ENCODE results near the gene SCG2.

The SCG2 gene, protein sequence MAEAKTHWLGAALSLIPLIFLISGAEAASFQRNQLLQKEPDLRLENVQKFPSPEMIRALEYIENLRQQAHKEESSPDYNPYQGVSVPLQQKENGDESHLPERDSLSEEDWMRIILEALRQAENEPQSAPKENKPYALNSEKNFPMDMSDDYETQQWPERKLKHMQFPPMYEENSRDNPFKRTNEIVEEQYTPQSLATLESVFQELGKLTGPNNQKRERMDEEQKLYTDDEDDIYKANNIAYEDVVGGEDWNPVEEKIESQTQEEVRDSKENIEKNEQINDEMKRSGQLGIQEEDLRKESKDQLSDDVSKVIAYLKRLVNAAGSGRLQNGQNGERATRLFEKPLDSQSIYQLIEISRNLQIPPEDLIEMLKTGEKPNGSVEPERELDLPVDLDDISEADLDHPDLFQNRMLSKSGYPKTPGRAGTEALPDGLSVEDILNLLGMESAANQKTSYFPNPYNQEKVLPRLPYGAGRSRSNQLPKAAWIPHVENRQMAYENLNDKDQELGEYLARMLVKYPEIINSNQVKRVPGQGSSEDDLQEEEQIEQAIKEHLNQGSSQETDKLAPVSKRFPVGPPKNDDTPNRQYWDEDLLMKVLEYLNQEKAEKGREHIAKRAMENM

DNA sequence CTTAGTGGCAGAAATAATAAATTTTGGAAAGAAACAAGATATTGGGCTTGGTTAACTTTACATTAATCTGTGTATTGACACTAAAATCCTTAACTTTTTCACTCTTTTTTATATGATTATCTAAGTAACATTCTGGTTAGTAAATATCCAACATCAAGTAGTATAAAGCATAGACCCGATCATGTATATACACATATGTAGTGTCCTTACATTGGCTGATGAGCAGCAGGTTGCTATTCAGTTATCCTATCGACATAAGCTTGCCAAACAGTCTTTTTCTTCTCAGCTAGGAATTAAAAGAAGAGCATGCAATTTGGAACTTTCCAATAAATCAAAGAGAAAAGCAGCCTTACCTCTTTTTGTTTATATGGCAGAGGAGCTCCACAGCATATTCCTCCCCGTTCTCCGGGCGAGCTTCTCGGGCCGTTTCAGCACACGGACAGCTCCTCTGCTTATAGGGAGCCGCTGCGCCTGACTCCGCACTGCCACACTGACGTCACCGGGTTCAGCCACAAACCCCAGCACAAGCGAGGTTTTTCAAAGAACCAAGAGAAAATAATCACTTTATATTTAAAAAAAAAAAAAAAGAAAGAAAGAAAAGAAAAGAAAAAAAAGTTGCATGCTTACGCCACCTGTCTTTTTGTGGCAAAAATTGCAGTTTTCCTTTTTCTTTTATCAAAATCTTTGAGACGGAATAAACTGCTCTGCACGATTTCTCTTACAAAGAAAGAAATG is at the start of gene SCG2:
TSS of gene SCG2 (minus strand) at position 430 of the 735 bp plus-strand sequence. CDS start 3,079 bp downstream, outside the sequence.
- H3K27ac ChIP-seq = no peak within 1 kb of the TSS
- H3K27me3 ChIP-seq = no peaks in the 10 kb centered on the region
- H3K9ac ChIP-seq = peak within 1 kb of the TSS in 1 of 11 experiments; percentile 29; a peak in 1 of 22 replicates
- no peaks in the 10 kb centered on the region for H3K9me3 ChIP-seq (replicated peaks in 1 of 11)
- TF ChIP-seq Cebpa-rat (IDR thresholded peaks at IDR 0.05) = no peak
- peak within 1 kb of the TSS in 3 of 10 experiments; percentile 26 to 38 (median 36); a peak in 4 of 20 replicates for H3K4me3 ChIP-seq
- H3K4me2 ChIP-seq = peak within 1 kb of the TSS in 10 of 11 experiments; percentile 24 to 72 (median 52); a peak in 17 of 22 replicates
- H3K4me1 ChIP-seq = peaks cover 0 to 7% (median 0%) of the 10 kb centered on the region in 10 experiments; a peak in 2 of 20 replicates
- no peaks in the 10 kb centered on the region for H3K36me3 ChIP-seq
- no peaks in the 10 kb centered on the region for H4K20me1 ChIP-seq

DNA sequence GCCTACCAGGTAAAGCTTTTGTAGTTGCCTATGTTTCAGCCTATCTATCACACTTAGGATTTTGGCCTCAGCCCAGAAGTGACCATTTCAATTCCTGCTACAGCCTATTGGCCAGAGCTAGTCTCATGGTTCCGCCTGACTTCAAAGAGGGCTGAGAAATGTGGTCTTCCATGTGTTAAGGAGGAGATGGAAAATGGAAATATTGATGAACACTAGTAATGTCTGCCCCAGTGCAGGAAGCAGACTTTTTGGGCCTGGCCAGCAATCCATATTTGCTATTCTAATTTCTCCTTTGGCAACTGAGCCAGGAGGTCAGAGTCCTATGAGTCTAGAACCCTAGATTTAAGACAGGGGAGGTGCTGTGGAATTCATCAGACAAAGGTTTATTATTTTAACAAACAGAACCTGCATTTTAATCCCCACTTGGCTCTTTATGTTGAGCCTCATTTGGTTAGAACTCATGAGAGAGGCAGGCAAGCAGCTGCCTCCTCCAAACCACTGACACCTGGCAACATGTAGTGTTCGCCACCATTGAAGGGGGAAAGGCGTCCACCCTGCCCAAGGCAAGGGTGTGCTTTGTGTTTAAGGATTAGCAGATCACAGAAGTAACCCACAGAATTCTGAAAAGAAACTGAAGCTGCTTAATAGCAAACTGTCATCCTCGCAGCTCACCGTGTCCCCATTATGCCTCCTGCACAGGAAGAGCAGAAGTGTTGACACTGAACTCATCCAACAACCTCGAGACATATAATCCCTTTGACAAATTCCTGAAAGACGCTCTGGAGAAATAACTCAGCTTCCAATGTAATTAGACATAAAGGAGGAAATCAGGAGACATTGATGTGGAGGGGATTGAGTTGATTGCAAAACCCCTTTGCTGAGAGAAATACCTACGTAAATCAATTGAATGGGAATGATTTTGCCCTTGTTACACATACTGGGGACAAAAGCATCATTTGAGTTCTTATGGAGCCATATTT is 47.7 kb upstream of the SCG2 start:
- Histone ChIP-seq H3K27me3 (no peaks in the 10 kb centered on the region), H3K4me1 (peaks cover 0 to 28% (median 0%) of the 10 kb centered on the region in 10 experiments; a peak in 5 of 20 replicates), H3K9me3 (replicated peaks in 1 of 11) (peaks cover 0 to 6% (median 0%) of the 10 kb centered on the region in 11 experiments; a peak in 1 of 22 replicates), H3K4me3 (no peak overlapping the region), H3K27ac (no peak overlapping the region), H3K9ac (no peak overlapping the region), H3K4me2 (no peak overlapping the region), H4K20me1 (no peaks in the 10 kb centered on the region), H3K36me3 (no peaks in the 10 kb centered on the region)
- TF ChIP-seq Cebpa-rat (IDR thresholded peaks at IDR 0.05) = no peak

DNA sequence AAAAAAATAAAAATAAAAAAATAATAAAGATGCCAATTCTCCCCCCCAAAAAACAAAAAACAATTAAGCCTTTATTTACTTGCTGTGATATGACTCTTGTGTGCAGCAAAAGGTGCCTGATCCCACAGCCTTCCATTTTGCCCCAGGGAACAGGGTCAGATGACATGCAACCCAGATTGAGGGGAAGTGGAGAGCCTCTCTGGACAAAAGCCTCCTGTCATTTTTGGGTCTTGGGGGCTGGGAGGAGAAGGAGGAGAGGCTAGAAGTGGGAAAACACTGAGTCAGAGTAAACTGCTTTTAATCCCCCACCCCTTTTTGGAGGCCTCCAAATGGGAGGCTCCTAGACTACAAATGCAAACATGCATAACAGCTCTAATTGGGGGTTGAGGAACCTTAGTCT is 46.6 kb upstream of the SCG2 start:
- Histone ChIP-seq H3K27me3 (no peaks in the 10 kb centered on the region), H3K4me1 (peaks cover 0 to 34% (median 0%) of the 10 kb centered on the region in 10 experiments; a peak in 5 of 20 replicates), H3K27ac (no peak overlapping the region), H3K36me3 (no peaks in the 10 kb centered on the region), H3K4me2 (no peak overlapping the region), H4K20me1 (no peaks in the 10 kb centered on the region), H3K4me3 (no peak overlapping the region), H3K9me3 (replicated peaks in 1 of 11) (peaks cover 0 to 6% (median 0%) of the 10 kb centered on the region in 11 experiments; a peak in 1 of 22 replicates), H3K9ac (no peak overlapping the region)
- no peak for TF ChIP-seq Cebpa-rat (IDR thresholded peaks at IDR 0.05)

DNA sequence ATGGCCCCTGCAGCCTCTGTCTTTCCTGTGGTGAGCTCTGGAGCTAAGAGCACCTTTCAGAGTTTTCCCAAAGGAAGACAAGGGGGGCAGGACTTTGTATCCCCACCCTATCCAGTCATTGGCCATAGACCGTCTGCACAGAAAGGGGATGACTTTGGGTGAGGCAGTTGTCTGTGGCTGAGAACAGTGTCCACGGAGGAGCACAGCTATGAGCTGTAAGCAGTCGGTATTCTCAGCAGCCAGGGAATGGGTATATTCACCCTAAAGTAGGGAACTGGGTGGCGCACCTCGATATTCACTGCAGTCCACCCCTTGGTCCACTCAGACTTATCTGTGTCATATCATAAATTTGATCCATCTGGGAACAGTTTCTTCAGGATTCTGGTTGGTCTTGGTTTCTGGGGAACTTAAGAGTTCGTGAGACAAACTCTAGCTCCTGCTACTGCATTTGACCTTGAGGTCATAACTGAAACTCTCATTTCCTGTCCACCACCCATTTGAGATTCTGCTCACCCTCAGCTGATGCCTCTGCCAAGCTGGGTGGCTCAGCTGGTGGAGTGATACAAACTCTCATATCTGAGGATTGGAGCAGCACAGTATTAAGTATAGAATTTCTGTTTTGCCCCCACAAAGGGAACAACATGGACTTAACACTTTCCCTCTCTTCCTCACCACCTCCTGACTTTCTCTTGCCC is 45.2 kb upstream of the SCG2 start:
- Histone ChIP-seq H3K4me3 (no peak overlapping the region), H3K27me3 (no peaks in the 10 kb centered on the region), H3K9ac (no peak overlapping the region), H3K4me1 (peaks cover 0 to 47% (median 0%) of the 10 kb centered on the region in 10 experiments; a peak in 5 of 20 replicates), H3K9me3 (replicated peaks in 1 of 11) (peaks cover 0 to 6% (median 0%) of the 10 kb centered on the region in 11 experiments; a peak in 1 of 22 replicates), H3K36me3 (no peaks in the 10 kb centered on the region), H3K4me2 (peak overlapping the region in 3 of 11 experiments; percentile 33 to 65 (median 44); a peak in 5 of 22 replicates), H4K20me1 (no peaks in the 10 kb centered on the region), H3K27ac (no peak overlapping the region)
- no peak for TF ChIP-seq Cebpa-rat (IDR thresholded peaks at IDR 0.05)

DNA sequence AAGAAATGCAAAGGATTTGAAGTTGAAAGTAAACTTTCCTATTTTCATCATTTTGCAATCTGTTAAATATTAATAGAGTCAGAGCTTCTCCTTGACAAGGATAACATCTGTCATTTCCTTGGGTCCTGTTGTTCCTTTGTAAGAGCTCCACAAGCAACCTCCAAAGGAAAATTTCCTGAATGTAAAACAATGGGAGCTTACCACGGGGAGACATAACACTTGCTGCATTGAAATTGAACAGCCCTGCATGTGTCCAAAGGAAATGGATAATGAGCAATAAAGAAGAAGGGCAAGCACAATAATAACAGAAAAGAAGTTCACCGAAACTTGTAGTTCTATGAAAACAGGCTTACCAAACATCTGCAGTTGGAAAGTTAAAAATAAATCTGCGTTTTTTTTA is 42.0 kb upstream of the SCG2 start:
- no peak overlapping the region for H3K27ac ChIP-seq
- H3K4me3 ChIP-seq = no peak overlapping the region
- no peaks in the 10 kb centered on the region for H3K27me3 ChIP-seq
- H3K4me1 ChIP-seq = peaks cover 0 to 57% (median 0%) of the 10 kb centered on the region in 10 experiments; a peak in 5 of 20 replicates
- no peaks in the 10 kb centered on the region for H4K20me1 ChIP-seq
- peaks cover 6 to 21% (median 11%) of the 10 kb centered on the region in 11 experiments; a peak in 17 of 22 replicates for H3K9me3 ChIP-seq (replicated peaks in 1 of 11)
- no peak overlapping the region for H3K9ac ChIP-seq
- H3K36me3 ChIP-seq = no peaks in the 10 kb centered on the region
- no peak overlapping the region for H3K4me2 ChIP-seq
- no peak for TF ChIP-seq Cebpa-rat (IDR thresholded peaks at IDR 0.05)

DNA sequence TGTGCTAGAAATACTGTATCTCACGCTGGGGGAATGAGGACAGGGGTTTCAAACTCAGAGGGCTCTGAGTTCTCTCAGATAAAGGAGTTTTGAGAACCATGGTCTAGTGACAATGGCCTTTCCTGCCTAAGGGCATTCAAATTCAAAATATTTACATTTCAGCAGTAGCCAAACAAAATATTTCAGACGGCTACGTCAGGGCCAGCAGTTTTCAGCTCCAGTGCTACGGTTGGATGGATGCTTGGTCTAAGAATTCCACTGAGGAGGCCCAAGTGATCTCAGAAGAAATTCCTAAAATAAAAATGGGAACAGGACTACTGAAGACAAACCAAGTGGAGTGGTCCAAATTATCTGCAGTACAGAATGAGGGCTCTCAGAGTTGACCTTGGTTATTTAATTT is 41.1 kb upstream of the SCG2 start:
- peak overlapping the region in 2 of 11 experiments; percentile 43 to 56; a peak in 3 of 22 replicates for H3K4me2 ChIP-seq
- peaks cover 0 to 52% (median 0%) of the 10 kb centered on the region in 10 experiments; a peak in 5 of 20 replicates for H3K4me1 ChIP-seq
- H3K9me3 ChIP-seq (replicated peaks in 1 of 11) = peaks cover 13 to 29% (median 19%) of the 10 kb centered on the region in 11 experiments; a peak in 21 of 22 replicates
- TF ChIP-seq Cebpa-rat (IDR thresholded peaks at IDR 0.05) = no peak
- no peaks in the 10 kb centered on the region for H3K27me3 ChIP-seq
- H3K27ac ChIP-seq = peak overlapping the region in 2 of 11 experiments; percentile 60 to 65; a peak in 4 of 22 replicates
- H3K4me3 ChIP-seq = no peak overlapping the region
- no peaks in the 10 kb centered on the region for H4K20me1 ChIP-seq
- no peaks in the 10 kb centered on the region for H3K36me3 ChIP-seq
- peak overlapping the region in 1 of 11 experiments; percentile 29; a peak in 1 of 22 replicates for H3K9ac ChIP-seq

DNA sequence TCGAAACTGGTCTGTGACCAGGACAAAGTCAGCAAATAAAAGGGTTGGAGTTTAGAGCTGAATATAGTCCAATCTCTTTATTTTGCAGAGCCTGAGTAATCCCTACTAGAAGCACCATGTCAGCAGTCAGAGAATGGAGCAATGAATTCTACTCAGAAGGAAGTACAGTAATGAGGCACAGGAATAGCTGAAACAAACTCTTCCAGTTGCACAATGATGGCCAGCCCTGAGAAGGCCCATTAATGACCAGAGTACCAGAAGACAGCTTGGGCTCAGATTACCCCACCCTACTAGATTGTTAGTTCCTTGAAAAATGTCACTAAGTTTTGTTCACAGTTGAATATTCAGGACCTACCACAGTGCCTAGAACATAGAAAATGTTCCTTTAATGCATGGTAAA is 40.3 kb upstream of the SCG2 start:
- no peaks in the 10 kb centered on the region for H3K27me3 ChIP-seq
- H3K4me2 ChIP-seq = peak overlapping the region in 3 of 11 experiments; percentile 1 to 59 (median 56); a peak in 4 of 22 replicates
- TF ChIP-seq Cebpa-rat (IDR thresholded peaks at IDR 0.05) = peak in 3 of 11 experiments; percentile 47 to 76 (median 68); a peak in 5 of 22 replicates
- peaks cover 0 to 45% (median 0%) of the 10 kb centered on the region in 10 experiments; a peak in 5 of 20 replicates for H3K4me1 ChIP-seq
- H3K4me3 ChIP-seq = no peak overlapping the region
- H3K9ac ChIP-seq = peak overlapping the region in 1 of 11 experiments; percentile 29; a peak in 1 of 22 replicates
- H3K27ac ChIP-seq = peak overlapping the region in 3 of 11 experiments; percentile 19 to 65 (median 60); a peak in 4 of 22 replicates
- no peaks in the 10 kb centered on the region for H3K36me3 ChIP-seq
- H4K20me1 ChIP-seq = no peaks in the 10 kb centered on the region
- peaks cover 16 to 34% (median 24%) of the 10 kb centered on the region in 11 experiments; a peak in 21 of 22 replicates for H3K9me3 ChIP-seq (replicated peaks in 1 of 11)

Measured in BLaER1 treated with 17β-estradiol and CSF1 and Interleukin-3, amounts not matched to agents 10 nM and 100 nM (cell line).